Mucosa of descending colon (tissue), 3 donors: ENCODE measurements around the gene OR4A47. TPM values are rescaled to one million over a fixed set of nuclear protein-coding genes. Genes with fewer than 3 reads are reported as not detected.
"Not testable (repeated sequence)": the region's sequence is repeated elsewhere in the genome, so short reads cannot be mapped to it uniquely, and the experiment has no call there.

ENCODE experiments used
- ATAC-seq: fragments of 200-7000 bp; cut with Tn5 transposase; one replicate; pipeline ENCODE4 v1.9.1; 2020; ENCODE audit warnings: mild to moderate bottlenecking, moderate library complexity
- DNase-seq, 3 donors: peaks; one replicate each; pipeline ENCODE4 v3.0.0-alpha.2; 2020
- H3K36me3 ChIP-seq: fragments of 200-600 bp; one replicate; pipeline ENCODE4 v1.8.0; 2021; ENCODE audit warnings: low read depth, mild to moderate bottlenecking
- H3K4me1 ChIP-seq: fragments of 200-600 bp; one replicate; pipeline ENCODE4 v1.8.0; 2021; ENCODE audit warnings: low read depth, mild to moderate bottlenecking
- H3K4me3 ChIP-seq: fragments of 200-600 bp; one replicate; pipeline ENCODE4 v1.8.0; 2021; ENCODE audit warnings: mild to moderate bottlenecking
- H3K9me3 ChIP-seq: fragments of 200-600 bp; one replicate; pipeline ENCODE4 v1.8.0; 2021; ENCODE audit warnings: mild to moderate bottlenecking
- intact Hi-C, 2 donors: fragments of 100-400 bp; cut with DNase I in 1 of 2; cut with micrococcal nuclease in 1 of 2; formaldehyde crosslinking; loops; one replicate each; pipeline versions ENCODE4 v1.11.0 to v1.11.1; 2022; cut with DNase I, micrococcal nuclease
- long read RNA-seq, 2 donors: library from polyadenylated mRNA; unstranded; transcript quantifications; one replicate each; pipeline ENCODE4 v2.0.0, GENCODE V29; 2019 to 2021
- total RNA-seq, 3 donors: library from RNA; stranded (reverse); fragmentation: NEBNext Ultra II Directional in 2 of 3; extraction: Animal tissue kit (Norgen Biotek cat#: 25700) in 2 of 3; gene quantifications; one replicate each; pipeline versions ENCODE4 v1.2.1 to v1.2.4, GENCODE V29; 2021 to 2023
- TF ChIP-seq, protein P1 (sequence below): fragments of 200-600 bp; IDR thresholded peaks from one replicate; pipeline ENCODE4 v1.8.0; 2022; ENCODE audit warnings: antibody characterized with exemption, mild to moderate bottlenecking
- donor health status: DM: no; HTN: no; CAD: no; lungs with moderate emphysema.
- donor health status: DM: no; HTN: no; CAD: no.
- donor health status: DM: no; HTN: yes; CAD: no.

Gene OR4A47, protein sequence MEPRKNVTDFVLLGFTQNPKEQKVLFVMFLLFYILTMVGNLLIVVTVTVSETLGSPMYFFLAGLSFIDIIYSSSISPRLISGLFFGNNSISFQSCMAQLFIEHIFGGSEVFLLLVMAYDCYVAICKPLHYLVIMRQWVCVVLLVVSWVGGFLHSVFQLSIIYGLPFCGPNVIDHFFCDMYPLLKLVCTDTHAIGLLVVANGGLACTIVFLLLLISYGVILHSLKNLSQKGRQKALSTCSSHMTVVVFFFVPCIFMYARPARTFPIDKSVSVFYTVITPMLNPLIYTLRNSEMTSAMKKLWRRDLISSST
- not detected for total RNA-seq
- long read RNA-seq, donor 1 = 0 reads
- long read RNA-seq, donor 2 = 0 reads

DNA sequence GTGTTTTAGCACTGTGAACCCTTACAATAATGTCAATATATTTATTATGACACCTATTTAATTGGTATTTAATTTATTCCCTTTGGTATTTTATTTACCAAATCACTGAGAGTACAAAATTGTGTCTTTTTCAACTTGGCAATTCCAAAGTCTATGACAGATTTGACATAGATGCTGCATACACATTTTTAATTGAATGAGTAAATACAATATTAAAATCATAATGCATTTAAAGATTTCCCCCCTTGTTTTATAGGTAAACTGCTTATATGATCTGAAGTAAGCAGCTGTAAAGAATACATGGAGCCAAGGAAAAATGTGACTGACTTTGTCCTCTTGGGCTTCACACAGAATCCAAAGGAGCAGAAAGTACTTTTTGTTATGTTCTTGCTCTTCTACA, at the start of gene OR4A47:
TSS of gene OR4A47 (plus strand) at position 301 of the 400 bp plus-strand sequence. CDS start at position 301, 0 bp downstream.
- H3K36me3 ChIP-seq, H3K9me3 ChIP-seq, H3K4me1 ChIP-seq, ATAC-seq, DNase-seq, H3K4me3 ChIP-seq, intact Hi-C loops: not testable (repeated sequence)

DNA sequence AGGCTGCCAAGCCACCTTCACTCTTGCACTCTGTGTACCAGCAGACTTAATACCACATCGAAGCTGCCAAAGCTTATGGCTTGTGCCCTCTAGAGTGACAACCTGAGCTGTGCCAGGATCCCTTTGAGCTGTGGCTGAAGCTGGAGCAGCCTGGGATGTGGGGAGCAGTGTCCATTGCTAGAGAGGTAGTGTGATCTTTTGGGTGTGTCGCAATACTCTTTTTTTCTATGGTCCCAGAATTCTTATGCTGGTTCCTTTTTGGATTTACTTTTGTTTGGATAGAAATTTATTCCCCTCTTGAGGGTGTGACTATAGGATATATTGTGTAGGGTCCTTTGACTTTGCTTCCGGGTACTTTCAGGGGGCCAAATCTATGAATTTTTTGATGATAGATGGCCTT, 32.7 kb upstream of the OR4A47 start:
- H3K36me3 ChIP-seq, ATAC-seq, DNase-seq: not testable (repeated sequence)

DNA sequence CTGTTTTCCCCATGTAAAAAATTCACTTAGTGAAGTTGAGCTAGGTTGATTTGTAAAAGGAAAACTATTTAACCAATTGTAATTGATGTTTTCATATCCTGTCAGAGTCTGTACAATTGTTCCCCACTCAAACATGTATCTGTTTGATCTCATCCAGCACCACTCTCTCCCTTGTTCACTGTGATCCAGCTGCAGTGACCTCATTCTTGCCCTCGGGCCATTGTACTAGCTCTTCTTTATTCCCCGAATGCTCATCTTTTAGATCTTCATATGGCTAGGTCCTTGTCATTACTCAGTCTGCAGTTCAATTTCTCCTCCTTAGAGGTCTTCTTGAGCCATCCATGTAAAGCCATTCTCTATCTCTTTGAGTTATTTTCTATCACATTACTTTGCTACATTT, 14.6 kb upstream of the OR4A47 start:
- H3K36me3 ChIP-seq, H3K4me1 ChIP-seq, H3K4me3 ChIP-seq, DNase-seq, ATAC-seq, intact Hi-C loops: not testable (repeated sequence)
- peaks cover 37% of the 10 kb centered on the region for H3K9me3 ChIP-seq

More for the DNA sequence above, 32.7 kb upstream of the OR4A47 start:
- intact Hi-C loops, H3K4me3 ChIP-seq, H3K4me1 ChIP-seq: not testable (repeated sequence)
- peaks cover 25% of the 10 kb centered on the region for H3K9me3 ChIP-seq

DNA sequence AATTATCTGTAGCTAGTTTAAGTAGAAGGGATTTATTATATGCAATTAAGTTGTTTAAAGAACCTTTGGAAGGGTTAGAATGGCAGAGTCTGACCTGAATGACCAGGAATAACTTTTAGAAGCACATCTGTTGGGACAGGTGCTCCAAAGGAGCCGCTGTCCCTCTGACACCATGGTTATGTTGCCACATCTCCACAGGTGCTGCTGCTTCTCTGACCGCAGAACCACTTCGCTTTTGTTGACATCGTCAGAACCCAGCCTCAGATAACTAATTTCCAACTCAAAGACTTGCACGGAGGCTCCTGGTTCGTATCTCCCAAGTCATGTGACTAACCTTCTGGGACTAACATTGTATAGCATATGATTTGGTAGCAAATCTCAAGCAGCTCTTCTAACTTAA, 13.9 kb upstream of the OR4A47 start:
- DNase-seq, H3K36me3 ChIP-seq, ATAC-seq, intact Hi-C loops, H3K4me3 ChIP-seq, H3K4me1 ChIP-seq: not testable (repeated sequence)
- H3K9me3 ChIP-seq = peaks cover 37% of the 10 kb centered on the region

DNA sequence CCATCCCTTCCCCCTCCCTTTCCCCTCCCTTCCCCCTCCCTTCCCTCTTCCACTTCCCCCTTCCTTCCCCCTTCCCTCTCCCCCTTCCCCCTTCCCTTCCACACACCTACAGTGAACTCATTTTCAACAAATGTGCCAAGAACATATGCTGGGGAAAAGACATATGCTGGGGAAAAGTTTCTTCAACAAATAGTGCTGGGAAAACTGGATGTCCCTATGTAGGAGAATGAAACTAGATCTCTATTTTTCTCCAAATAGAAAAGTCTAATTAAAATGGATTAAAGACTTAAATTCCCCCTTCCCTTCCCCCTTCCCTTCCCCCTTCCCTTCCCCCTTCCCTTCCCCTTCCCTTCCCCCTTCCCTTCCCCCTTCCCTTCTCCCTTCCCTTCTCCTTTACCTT, 17.6 kb downstream of the OR4A47 start:
- H3K4me3 ChIP-seq, ATAC-seq, intact Hi-C loops: not testable (repeated sequence)

DNA sequence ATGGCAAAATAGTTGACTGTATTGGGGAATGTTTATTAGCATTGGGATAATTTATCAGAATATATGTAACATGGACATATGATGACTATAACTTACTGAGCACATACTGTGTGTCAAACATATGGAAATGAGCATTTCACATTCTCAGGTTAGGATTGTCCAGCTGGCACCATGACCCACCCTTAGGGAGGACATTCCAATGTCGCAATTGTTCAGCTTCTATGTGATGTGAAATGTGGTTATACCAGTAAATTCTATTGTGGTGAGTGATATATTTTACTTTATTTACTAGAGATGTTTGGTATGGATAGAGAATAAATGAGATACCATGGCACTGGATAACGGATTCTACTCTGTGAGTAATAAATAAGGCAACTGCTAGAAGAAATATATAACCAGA, 50.4 kb downstream of the OR4A47 start:
- no peak for ATAC-seq

More for the DNA sequence above, 17.6 kb downstream of the OR4A47 start:
- H3K9me3 ChIP-seq = peaks cover 20% of the 10 kb centered on the region
- not testable (repeated sequence) for H3K4me1 ChIP-seq, DNase-seq, H3K36me3 ChIP-seq

More for the DNA sequence above, 50.4 kb downstream of the OR4A47 start:
- intact Hi-C loops = no loop called here
- peaks cover 50% of the 10 kb centered on the region for H3K9me3 ChIP-seq
- DNase-seq = no peak
- no peak overlapping the region for H3K4me3 ChIP-seq
- no peaks in the 10 kb centered on the region for H3K36me3 ChIP-seq
- TF ChIP-seq, protein P1, sequence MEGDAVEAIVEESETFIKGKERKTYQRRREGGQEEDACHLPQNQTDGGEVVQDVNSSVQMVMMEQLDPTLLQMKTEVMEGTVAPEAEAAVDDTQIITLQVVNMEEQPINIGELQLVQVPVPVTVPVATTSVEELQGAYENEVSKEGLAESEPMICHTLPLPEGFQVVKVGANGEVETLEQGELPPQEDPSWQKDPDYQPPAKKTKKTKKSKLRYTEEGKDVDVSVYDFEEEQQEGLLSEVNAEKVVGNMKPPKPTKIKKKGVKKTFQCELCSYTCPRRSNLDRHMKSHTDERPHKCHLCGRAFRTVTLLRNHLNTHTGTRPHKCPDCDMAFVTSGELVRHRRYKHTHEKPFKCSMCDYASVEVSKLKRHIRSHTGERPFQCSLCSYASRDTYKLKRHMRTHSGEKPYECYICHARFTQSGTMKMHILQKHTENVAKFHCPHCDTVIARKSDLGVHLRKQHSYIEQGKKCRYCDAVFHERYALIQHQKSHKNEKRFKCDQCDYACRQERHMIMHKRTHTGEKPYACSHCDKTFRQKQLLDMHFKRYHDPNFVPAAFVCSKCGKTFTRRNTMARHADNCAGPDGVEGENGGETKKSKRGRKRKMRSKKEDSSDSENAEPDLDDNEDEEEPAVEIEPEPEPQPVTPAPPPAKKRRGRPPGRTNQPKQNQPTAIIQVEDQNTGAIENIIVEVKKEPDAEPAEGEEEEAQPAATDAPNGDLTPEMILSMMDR = no peak
- H3K4me1 ChIP-seq = no peaks in the 10 kb centered on the region

Other genes starting within 250 kb of the OR4A47 start
- gene OR4X2, start 243.7 kb upstream of the OR4A47 start, total RNA-seq = not detected
- gene OR4X1, start 224.9 kb upstream of the OR4A47 start, total RNA-seq = not detected
- not detected for gene OR4S1, start 182.6 kb upstream of the OR4A47 start, total RNA-seq
- not detected for gene OR4C3, start 163.9 kb upstream of the OR4A47 start, total RNA-seq
- gene OR4C5, start 122.3 kb upstream of the OR4A47 start, total RNA-seq = not detected